Gastroesophageal sphincter (tissue), 4 donors: ENCODE measurements around the gene UPK1B. TPM values are rescaled to one million over a fixed set of nuclear protein-coding genes. Genes with fewer than 3 reads are reported as not detected.
"Not testable (repeated sequence)": the region's sequence is repeated elsewhere in the genome, so short reads cannot be mapped to it uniquely, and the experiment has no call there.

ENCODE experiments used
- ATAC-seq: fragments of 150-250 bp; one replicate; pipeline ENCODE4 v1.9.1; 2016; ENCODE audit warnings: mild to moderate bottlenecking, moderate library complexity
- H3K27ac ChIP-seq, 4 donors: fragments of 200-600 bp; sonication (generic) in 3 of 4; 1 replicate in 3 of 4; 2 replicates in 1 of 4; pipeline ENCODE4 v1.5.1; 2016 to 2019
- H3K27me3 ChIP-seq: fragments of 200-600 bp; sonication (generic); one replicate; pipeline ENCODE4 v1.5.1; 2019
- H3K36me3 ChIP-seq, 2 donors: fragments of 200-600 bp; sonication (generic); one replicate each; pipeline ENCODE4 v1.5.1; 2019; ENCODE audit warnings: control low read depth in 1 of 2
- H3K4me1 ChIP-seq, 3 donors: fragments of 200-600 bp; sonication (generic); 1 replicate in 2 of 3; 2 replicates in 1 of 3; pipeline ENCODE4 v1.5.1; 2016 to 2019; ENCODE audit warnings: control low read depth in 2 of 3
- H3K4me3 ChIP-seq, 2 donors: fragments of 200-600 bp; sonication (generic); one replicate each; pipeline ENCODE4 v1.5.1; 2019; ENCODE audit warnings: mild to moderate bottlenecking in 1 of 2, moderate library complexity in 1 of 2
- H3K9me3 ChIP-seq, 3 donors: fragments of 200-600 bp; sonication (generic); one replicate each; pipeline ENCODE4 v1.5.1; 2017 to 2019; ENCODE audit warnings: control low read depth in 2 of 3
- CTCF ChIP-seq, 4 experiments: fragments of 200-600 bp in 2 of 4; fragments of 450-650 bp in 2 of 4; sonication (generic) in 1 of 4; IDR thresholded peaks; one replicate each; pipeline ENCODE4 v1.5.1; 2017 to 2019; ENCODE audit warnings: antibody characterized with exemption in 4 of 4, mild to moderate bottlenecking in 2 of 4, moderate library complexity in 2 of 4
- EP300 ChIP-seq: sonication (generic); formaldehyde crosslinking; IDR thresholded peaks from one replicate; pipeline ENCODE4 v1.6.1; 2017; ENCODE audit warnings: antibody characterized with exemption, mild to moderate bottlenecking
- POLR2A ChIP-seq, 2 donors: fragments of 450-650 bp; IDR thresholded peaks; one replicate each; pipeline ENCODE4 v1.6.1; 2017; ENCODE audit warnings: antibody characterized with exemption in 2 of 2, mild to moderate bottlenecking in 2 of 2, moderate library complexity in 1 of 2
- POLR2AphosphoS5 ChIP-seq: sonication (generic); formaldehyde crosslinking; IDR thresholded peaks from one replicate; pipeline ENCODE4 v1.6.1; 2017; ENCODE audit warnings: antibody characterized with exemption
- WGBS, 2 donors: methylation state at CpG; one replicate each; pipeline ENCODE4 v1.1.5; 2018; ENCODE audit warnings: low coverage in 1 of 2; 5-methylcytosine and 5-hydroxymethylcytosine counted together
- total RNA-seq, 4 donors: library from RNA; depleted of rRNA; stranded (reverse); fragments of >200 nt; gene quantifications; one replicate each; pipeline ENCODE4 v1.1.0, GENCODE V29; 2016

Gene UPK1B
- total RNA-seq, 4 donors from 2014 or later: 0.15 TPM; not detected in 3

GRCh38 chr3:119240101-119240590 lies 66.7 kb downstream of the UPK1B start:
- Histone ChIP-seq H3K27ac (peak overlapping the region; percentile 73 to 97 (median 92)), H3K4me3 (peak overlapping the region; percentile 78 to 82), H3K4me1 (peaks cover 3 to 35% (median 5%) of the 10 kb centered on the region in 3 donors), H3K27me3 (no peaks in the 10 kb centered on the region), H3K36me3 (peaks cover 0 to 18% of the 10 kb centered on the region in 2 donors), H3K9me3 (no peaks in the 10 kb centered on the region)
- peak; percentile 4 for ATAC-seq
- WGBS, 2 donors: 16 to 30% methylated on average over 4 of the region's 16 CpGs
- no peak for TF ChIP-seq CTCF (IDR thresholded peaks at IDR 0.05)

GRCh38 chr3:119240591-119241434 lies 67.4 kb downstream of the UPK1B start, which contains the start of gene B4GALT4:
Gene B4GALT4 (minus strand): TSS chr3:119240878. CDS start chr3:119230099, 10,779 bp downstream.
- 4 to 48% methylated on average over 2 to 11 of the region's 70 CpGs for WGBS, 2 donors
- Histone ChIP-seq H3K4me3 (peak within 1 kb of the TSS; percentile 78 to 82), H3K36me3 (peaks cover 0 to 12% of the 10 kb centered on the region in 2 donors), H3K9me3 (no peaks in the 10 kb centered on the region), H3K27ac (peak within 1 kb of the TSS; percentile 73 to 97 (median 92)), H3K4me1 (peaks cover 3 to 33% (median 5%) of the 10 kb centered on the region in 3 donors), H3K27me3 (no peaks in the 10 kb centered on the region)
- TF ChIP-seq CTCF (IDR thresholded peaks at IDR 0.05): peak in 1 of 4 experiments; percentile 9
- TF ChIP-seq EP300: no peak
- peak; percentile 75 for TF ChIP-seq POLR2AphosphoS5
- TF ChIP-seq POLR2A (IDR thresholded peaks at IDR 0.05): peak; percentile 89 to 91
- peak; percentile 96 for ATAC-seq

- ATAC-seq, H3K27me3 ChIP-seq, H3K4me3 ChIP-seq, H3K9me3 ChIP-seq, H3K36me3 ChIP-seq, H3K27ac ChIP-seq: not testable (repeated sequence)
- H3K4me1 ChIP-seq: peaks cover 3 to 33% (median 5%) of the 10 kb centered on the region in 3 donors
- WGBS, 2 donors: no CpG with 5 or more reads among the region's 49 CpGs
These were observed 69.1 kb downstream of the UPK1B start for GRCh38 chr3:119242387-119243057.

GRCh38 chr3:119243058-119243529 lies 69.7 kb downstream of the UPK1B start:
- not testable (repeated sequence) for H3K9me3 ChIP-seq, H3K4me3 ChIP-seq, H3K27me3 ChIP-seq, ATAC-seq, H3K36me3 ChIP-seq, H3K27ac ChIP-seq
- H3K4me1 ChIP-seq: peaks cover 3 to 33% (median 5%) of the 10 kb centered on the region in 3 donors
- 64% methylated on average over 4 of the region's 7 CpGs; no CpG with 5 or more reads in 1 of the 2 donors for whole genome bisulfite sequencing, 2 donors

- Histone ChIP-seq H3K4me1 (peaks cover 2 to 27% (median 5%) of the 10 kb centered on the region in 3 donors), H3K27me3 (no peaks in the 10 kb centered on the region), H3K9me3 (peaks cover 0 to 10% (median 0%) of the 10 kb centered on the region in 3 donors), H3K36me3 (no peaks in the 10 kb centered on the region), H3K4me3 (no peak overlapping the region), H3K27ac (no peak overlapping the region)
- ATAC-seq: no peak
- no peak for TF ChIP-seq EP300
- no peak for TF ChIP-seq POLR2AphosphoS5
- no peak for TF ChIP-seq POLR2A (IDR thresholded peaks at IDR 0.05)
- TF ChIP-seq CTCF (IDR thresholded peaks at IDR 0.05): no peak
These were observed 70.3 kb downstream of the UPK1B start for GRCh38 chr3:119243712-119244111.
